Panc1 (cell line): Measurements from ENCODE around the gene FRY. TPM values are rescaled to one million over a fixed set of nuclear protein-coding genes. Genes with fewer than 3 reads are reported as not detected.

Experiments
- ATAC-seq: fragments of 200-7000 bp; cut with Tn5 transposase; 2 replicates; pipeline ENCODE4 v1.9.1; 2020; ENCODE audit warnings: mild to moderate bottlenecking, moderate library complexity
- BruUV-seq: library from RNA; stranded (reverse); fragments of 400-500 nt; replicated peaks from 2 replicates; lab custom pipeline; 2021; lab: Mats Ljungman, UMichigan
- CTCF ChIA-PET: fragments of 300-600 bp; sonication (Branson Sonifier 250); formaldehyde crosslinking; loops from one replicate; lab custom pipeline; 2022; ENCODE audit warnings: antibody characterized with exemption; lab: Charles Lee
- POLR2A ChIA-PET: fragments of 300-600 bp; sonication (Branson Sonifier 250); formaldehyde crosslinking; loops from one replicate; lab custom pipeline; 2022; ENCODE audit warnings: antibody characterized with exemption; lab: Charles Lee
- DNase-seq: peaks from one replicate; pipeline ENCODE4 v3.0.0-alpha.2; 2010; ENCODE audit warnings: low read depth, low spot score
- H3K27ac ChIP-seq: 2 replicates; pipeline ENCODE4 v1.5.1; 2011; ENCODE audit warnings: mild to moderate bottlenecking, low read length, inconsistent platforms
- H3K27me3 ChIP-seq: fragments of 200-500 bp; sonication (Bioruptor generic); 2 replicates; pipeline ENCODE4 v1.6.0; 2014; ENCODE audit warnings: low read length, inconsistent platforms; ENCODE audit not compliant: control insufficient read depth, insufficient read depth
- H3K36me3 ChIP-seq: fragments of 200-500 bp; sonication (Bioruptor generic); 2 replicates; pipeline ENCODE4 v1.5.1; 2014; ENCODE audit warnings: inconsistent platforms, mild to moderate bottlenecking, low read length, moderate library complexity; ENCODE audit not compliant: control insufficient read depth, insufficient read depth
- H3K4me1 ChIP-seq: 2 replicates; pipeline ENCODE4 v1.5.1; 2011; ENCODE audit warnings: inconsistent platforms, mild to moderate bottlenecking, low read length, moderate library complexity; ENCODE audit not compliant: control insufficient read depth, insufficient read depth
- H3K4me3 ChIP-seq, 2 experiments: 2 replicates each; pipeline ENCODE4 v1.5.1; 2011 to 2012; ENCODE audit warnings: low read depth in 2 of 2, low read length in 2 of 2, mild to moderate bottlenecking in 2 of 2, inconsistent platforms in 1 of 2, moderate library complexity in 1 of 2
- H3K9me3 ChIP-seq: fragments of 200-500 bp; sonication (Bioruptor generic); 2 replicates; pipeline ENCODE4 v1.5.1; 2014; ENCODE audit warnings: low read depth, mild to moderate bottlenecking, inconsistent platforms, low read length, moderate library complexity; ENCODE audit not compliant: control insufficient read depth, insufficient read depth
- CTCF ChIP-seq: fragments of 450-650 bp; IDR thresholded peaks from 2 replicates; pipeline ENCODE4 v1.5.1; 2017; ENCODE audit warnings: mild to moderate bottlenecking
- POLR2AphosphoS5 ChIP-seq: IDR thresholded peaks from 2 replicates; pipeline ENCODE4 v1.6.1; 2012; ENCODE audit warnings: mild to moderate bottlenecking, low read depth, low read length, moderate library complexity
- REST ChIP-seq, 2 experiments: IDR thresholded peaks; 2 replicates each; pipeline ENCODE4 v1.6.1; 2011 to 2012; ENCODE audit warnings: low read depth in 2 of 2, control low read depth in 1 of 2, low read length in 1 of 2, mild to moderate bottlenecking in 1 of 2, moderate library complexity in 1 of 2; ENCODE audit not compliant: insufficient read depth in 1 of 2
- SIN3A ChIP-seq: IDR thresholded peaks from 2 replicates; pipeline ENCODE4 v1.6.1; 2012; ENCODE audit warnings: low read depth, mild to moderate bottlenecking, low read length, moderate library complexity, borderline replicate concordance; ENCODE audit not compliant: insufficient read depth
- TCF7L2 ChIP-seq: IDR thresholded peaks from 2 replicates; pipeline ENCODE4 v1.6.1; 2011; ENCODE audit warnings: mild to moderate bottlenecking, low read depth, low read length, inconsistent platforms
- in situ Hi-C: cut with HindIII; loops from 2 replicates; pipeline ENCODE4 v1.10.0; 2016; ENCODE audit warnings: low sequenced_read_pairs, low pct_unique_long_range_greater_than_20kb
- intact Hi-C: fragments of 100-400 bp; cut with micrococcal nuclease; formaldehyde crosslinking; loops from one replicate; pipeline ENCODE4 v1.10.0; 2022; ENCODE audit not compliant: unreplicated experiment
- total RNA-seq: library from RNA; stranded (reverse); gene quantifications from one replicate; pipeline ENCODE4 v1.2.1, GENCODE V29; 2021; ENCODE audit not compliant: unreplicated experiment

FRY gene
- total RNA-seq, 1 experiment from 2014 or later = 0.18 TPM

GRCh38 chr13:32019612-32020233, 11.9 kb upstream of the FRY start:
- no peak overlapping the region for H3K4me3 ChIP-seq
- no peaks in the 10 kb centered on the region for H3K9me3 ChIP-seq
- POLR2A ChIA-PET = no interaction called here
- CTCF ChIA-PET = no interaction called here
- no peaks in the 10 kb centered on the region for H3K27me3 ChIP-seq
- in situ Hi-C loops = no loop called here
- no TSS peak for BruUV-seq
- intact Hi-C loops = loop anchor here (10.0 kb wide), 2 partner anchors 105 to 295 kb away; partner anchors contain the start of genes BRCA2 and ZAR1L
- peak; percentile 65; the same call in 1 of the 2 replicates for ATAC-seq
- no peak for DNase-seq
- H3K27ac ChIP-seq = no peak overlapping the region
- H3K4me1 ChIP-seq = no peaks in the 10 kb centered on the region
- TF ChIP-seq CTCF (peak; percentile 70), POLR2AphosphoS5 (no peak), REST (IDR thresholded peaks at IDR 0.05; ENCODE audit: insufficient read depth in 1 of 2, low read depth in 2 of 2, low read length in 1 of 2) (no peak), TCF7L2 (no peak), SIN3A (no peak)
- H3K36me3 ChIP-seq = no peaks in the 10 kb centered on the region

- Histone ChIP-seq H3K9me3 (no peaks in the 10 kb centered on the region), H3K36me3 (no peaks in the 10 kb centered on the region), H3K27ac (no peak overlapping the region), H3K4me1 (no peaks in the 10 kb centered on the region), H3K4me3 (no peak overlapping the region), H3K27me3 (no peaks in the 10 kb centered on the region)
- intact Hi-C loops = loop anchor here (10.0 kb wide), 1 partner anchor 107 kb away; no protein-coding TSS in a partner anchor
- in situ Hi-C loops = no loop called here
- ATAC-seq = no peak
- no TSS peak for BruUV-seq
- CTCF ChIA-PET = no interaction called here
- DNase-seq = no peak
- POLR2A ChIA-PET = no interaction called here
- no peak for TF ChIP-seq SIN3A
- TF ChIP-seq REST (IDR thresholded peaks at IDR 0.05; ENCODE audit: insufficient read depth in 1 of 2, low read depth in 2 of 2, low read length in 1 of 2) = no peak
- no peak for TF ChIP-seq TCF7L2
- no peak for TF ChIP-seq CTCF
- TF ChIP-seq POLR2AphosphoS5 = no peak
Observed at GRCh38 chr13:32021785-32022184, 9.8 kb upstream of the FRY start.
